ENCODE data around the gene CPNE1. TPM values are rescaled to one million over a fixed set of nuclear protein-coding genes. Genes with fewer than 3 reads are reported as not detected.

The CPNE1 gene
- total RNA-seq, 1 experiment from 2014 or later, result 217 TPM

- ATAC-seq (no peak), DNase-seq (ENCODE audit: low read depth, low spot score) (no peak)
- no peaks in the 10 kb centered on the region for H3K9me3 ChIP-seq (ENCODE audit: control insufficient read depth, insufficient read depth, low read depth, low read length)
- H3K27me3 ChIP-seq (ENCODE audit: control insufficient read depth, insufficient read depth, low read length), result no peaks in the 10 kb centered on the region
- H3K27ac ChIP-seq (ENCODE audit: low read length), result no peak overlapping the region
- intact Hi-C loops (cut with micrococcal nuclease; ENCODE audit: unreplicated experiment) (no loop called here), in situ Hi-C loops (cut with HindIII; ENCODE audit: low pct_unique_long_range_greater_than_20kb, low sequenced_read_pairs) (no loop called here)
- no peak overlapping the region for H3K4me3 ChIP-seq (ENCODE audit: low read depth in 2 of 2, low read length in 2 of 2)
- no TSS peak for BruUV-seq (replicated peaks)
- CTCF ChIA-PET, result no interaction called here
- H3K36me3 ChIP-seq (ENCODE audit: control insufficient read depth, insufficient read depth, low read length), result 0 out of 2 replicates have a peak, but pooled peaks cover 2% of the 10 kb centered on the region
- POLR2A ChIA-PET, result no interaction called here
- H3K4me1 ChIP-seq (ENCODE audit: control insufficient read depth, insufficient read depth, low read length), result no peaks in the 10 kb centered on the region
- TF ChIP-seq POLR2AphosphoS5 (IDR thresholded peaks at IDR 0.05; ENCODE audit: low read depth, low read length) (no peak), SIN3A (IDR thresholded peaks at IDR 0.05; ENCODE audit: borderline replicate concordance, insufficient read depth, low read depth, low read length) (no peak), TCF7L2 (IDR thresholded peaks at IDR 0.05; ENCODE audit: low read depth, low read length) (no peak), CTCF (IDR thresholded peaks at IDR 0.05) (no peak)
- TF ChIP-seq, protein P1, sequence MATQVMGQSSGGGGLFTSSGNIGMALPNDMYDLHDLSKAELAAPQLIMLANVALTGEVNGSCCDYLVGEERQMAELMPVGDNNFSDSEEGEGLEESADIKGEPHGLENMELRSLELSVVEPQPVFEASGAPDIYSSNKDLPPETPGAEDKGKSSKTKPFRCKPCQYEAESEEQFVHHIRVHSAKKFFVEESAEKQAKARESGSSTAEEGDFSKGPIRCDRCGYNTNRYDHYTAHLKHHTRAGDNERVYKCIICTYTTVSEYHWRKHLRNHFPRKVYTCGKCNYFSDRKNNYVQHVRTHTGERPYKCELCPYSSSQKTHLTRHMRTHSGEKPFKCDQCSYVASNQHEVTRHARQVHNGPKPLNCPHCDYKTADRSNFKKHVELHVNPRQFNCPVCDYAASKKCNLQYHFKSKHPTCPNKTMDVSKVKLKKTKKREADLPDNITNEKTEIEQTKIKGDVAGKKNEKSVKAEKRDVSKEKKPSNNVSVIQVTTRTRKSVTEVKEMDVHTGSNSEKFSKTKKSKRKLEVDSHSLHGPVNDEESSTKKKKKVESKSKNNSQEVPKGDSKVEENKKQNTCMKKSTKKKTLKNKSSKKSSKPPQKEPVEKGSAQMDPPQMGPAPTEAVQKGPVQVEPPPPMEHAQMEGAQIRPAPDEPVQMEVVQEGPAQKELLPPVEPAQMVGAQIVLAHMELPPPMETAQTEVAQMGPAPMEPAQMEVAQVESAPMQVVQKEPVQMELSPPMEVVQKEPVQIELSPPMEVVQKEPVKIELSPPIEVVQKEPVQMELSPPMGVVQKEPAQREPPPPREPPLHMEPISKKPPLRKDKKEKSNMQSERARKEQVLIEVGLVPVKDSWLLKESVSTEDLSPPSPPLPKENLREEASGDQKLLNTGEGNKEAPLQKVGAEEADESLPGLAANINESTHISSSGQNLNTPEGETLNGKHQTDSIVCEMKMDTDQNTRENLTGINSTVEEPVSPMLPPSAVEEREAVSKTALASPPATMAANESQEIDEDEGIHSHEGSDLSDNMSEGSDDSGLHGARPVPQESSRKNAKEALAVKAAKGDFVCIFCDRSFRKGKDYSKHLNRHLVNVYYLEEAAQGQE (IDR thresholded peaks at IDR 0.05; ENCODE audit: insufficient read depth in 1 of 2, low read depth in 2 of 2, low read length in 1 of 2), result no peak
Measured at GRCh38 chr20:35674921-35675320, 10.2 kb upstream of the CPNE1 start.

DNA sequence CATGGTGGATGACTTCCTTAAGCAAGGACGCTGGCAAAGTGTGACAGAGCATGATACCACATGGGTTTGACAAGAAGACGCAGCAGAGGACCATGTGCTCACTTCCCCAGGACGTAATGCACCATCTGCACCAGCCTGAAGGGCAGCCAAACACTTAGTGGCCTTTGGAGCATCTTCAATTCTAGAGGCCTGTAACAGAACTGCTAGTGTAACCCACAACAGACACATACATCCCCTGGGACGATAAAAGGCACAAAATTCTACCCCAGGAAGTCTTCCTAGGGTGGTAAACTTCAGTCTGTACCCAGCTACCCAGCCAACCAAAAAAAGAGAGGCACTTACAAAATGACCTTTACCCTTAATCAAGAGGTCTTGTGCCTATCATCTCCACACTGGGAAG is 9.2 kb upstream of the CPNE1 start:
- Histone ChIP-seq H3K4me3 (ENCODE audit: low read depth in 2 of 2, low read length in 2 of 2) (no peak overlapping the region), H3K27ac (ENCODE audit: low read length) (no peak overlapping the region), H3K36me3 (ENCODE audit: control insufficient read depth, insufficient read depth, low read length) (0 out of 2 replicates have a peak, but pooled peaks cover 2% of the 10 kb centered on the region), H3K9me3 (ENCODE audit: control insufficient read depth, insufficient read depth, low read depth, low read length) (no peaks in the 10 kb centered on the region), H3K4me1 (ENCODE audit: control insufficient read depth, insufficient read depth, low read length) (no peaks in the 10 kb centered on the region), H3K27me3 (ENCODE audit: control insufficient read depth, insufficient read depth, low read length) (no peaks in the 10 kb centered on the region)
- in situ Hi-C loops (cut with HindIII; ENCODE audit: low pct_unique_long_range_greater_than_20kb, low sequenced_read_pairs) (no loop called here), intact Hi-C loops (cut with micrococcal nuclease; ENCODE audit: unreplicated experiment) (no loop called here)
- no peak for DNase-seq (ENCODE audit: low read depth, low spot score)
- CTCF ChIA-PET, result no interaction called here
- ATAC-seq, result no peak
- no peak for TF ChIP-seq TCF7L2 (IDR thresholded peaks at IDR 0.05; ENCODE audit: low read depth, low read length)
- TF ChIP-seq, protein P1 (IDR thresholded peaks at IDR 0.05; ENCODE audit: insufficient read depth in 1 of 2, low read depth in 2 of 2, low read length in 1 of 2), result no peak
- no peak for TF ChIP-seq POLR2AphosphoS5 (IDR thresholded peaks at IDR 0.05; ENCODE audit: low read depth, low read length)
- no peak for TF ChIP-seq CTCF (IDR thresholded peaks at IDR 0.05)
- no peak for TF ChIP-seq SIN3A (IDR thresholded peaks at IDR 0.05; ENCODE audit: borderline replicate concordance, insufficient read depth, low read depth, low read length)
- POLR2A ChIA-PET, result interaction anchor here (0.6 kb wide), 1 partner anchor 20 kb away, joined by 8 read pairs; no protein-coding TSS in a partner anchor
- no TSS peak for BruUV-seq (replicated peaks)
